CD4-positive, alpha-beta T cell treated with Interleukin-2 at 100 ng/mL for 4 hours (primary cell): ENCODE measurements around the gene NABP2.
"Not testable (repeated sequence)": the region's sequence is repeated elsewhere in the genome, so short reads cannot be mapped to it uniquely, and the experiment has no call there.

Experiments
- DNase-seq: peaks from one replicate; pipeline ENCODE4 v3.0.0-alpha.2; 2020; ENCODE audit warnings: low spot score

Gene NABP2

GRCh38 chr12:56224102-56224701 is at the start of gene NABP2:
Gene NABP2 (plus strand): TSS chr12:56224342. CDS start chr12:56224857, 515 bp downstream.
- peak; percentile 96 for DNase-seq

GRCh38 chr12:56178347-56178746 is 45.8 kb upstream of the NABP2 start:
- no peak for DNase-seq

- no peak for DNase-seq
These were observed 37.2 kb upstream of the NABP2 start for GRCh38 chr12:56186957-56187356.

- DNase-seq: no peak
These were observed 35.9 kb upstream of the NABP2 start for GRCh38 chr12:56188131-56188777.

- DNase-seq: no peak
These were observed 35.4 kb upstream of the NABP2 start for GRCh38 chr12:56188778-56189098.

- peak; percentile 88 for DNase-seq
These were observed 34.8 kb upstream of the NABP2 start, which contains the start of gene SMARCC2 for GRCh38 chr12:56189099-56189917. Gene SMARCC2 (minus strand): TSS chr12:56189483. CDS start chr12:56189461, 22 bp downstream.

- peak; percentile 76 for DNase-seq
These were observed 34.0 kb upstream of the NABP2 start for GRCh38 chr12:56189918-56190694.

- no peak for DNase-seq
These were observed 33.4 kb upstream of the NABP2 start for GRCh38 chr12:56190695-56191155.

- DNase-seq: no peak
These were observed 31.6 kb upstream of the NABP2 start for GRCh38 chr12:56192582-56192981.

- peak; percentile 87 for DNase-seq
These were observed 31.0 kb upstream of the NABP2 start for GRCh38 chr12:56193025-56193578.

- DNase-seq: not testable (repeated sequence)
These were observed 27.2 kb upstream of the NABP2 start for GRCh38 chr12:56196818-56197550.

GRCh38 chr12:56197921-56198635 is 26.1 kb upstream of the NABP2 start:
- DNase-seq: no peak

GRCh38 chr12:56198836-56199235 is 25.3 kb upstream of the NABP2 start:
- DNase-seq: no peak

GRCh38 chr12:56202366-56202765 is 21.8 kb upstream of the NABP2 start:
- no peak for DNase-seq

- DNase-seq: no peak
These were observed 21.3 kb upstream of the NABP2 start for GRCh38 chr12:56202838-56203237.

- DNase-seq: no peak
These were observed 19.9 kb upstream of the NABP2 start for GRCh38 chr12:56204275-56204674.

- DNase-seq: no peak
These were observed 18.7 kb upstream of the NABP2 start for GRCh38 chr12:56205445-56205844.

- peak; percentile 32 for DNase-seq
These were observed 17.5 kb upstream of the NABP2 start for GRCh38 chr12:56206452-56207166.

- DNase-seq: no peak
These were observed 16.1 kb upstream of the NABP2 start for GRCh38 chr12:56208006-56208405.

GRCh38 chr12:56212361-56212760 is 11.8 kb upstream of the NABP2 start:
- DNase-seq: no peak
